A549 (cell line): ENCODE data around the gene ZP1.

Experiments used
- CTCF ChIP-seq: fragments of >200 bp; sonication (Bioruptor Twin); formaldehyde crosslinking; IDR thresholded peaks from 3 replicates; pipeline ENCODE4 v1.5.1; 2016
- HES2 ChIP-seq: fragments of >200 bp; sonication (Bioruptor Twin); formaldehyde crosslinking; IDR thresholded peaks from 2 replicates; pipeline ENCODE4 v1.6.1; 2016
- KDM5A ChIP-seq: fragments of 200-600 bp; sonication (generic); IDR thresholded peaks from 2 replicates; pipeline ENCODE4 v1.6.1; 2016; ENCODE audit warnings: antibody characterized with exemption, mild to moderate bottlenecking
- NR3C1 ChIP-seq: fragments of >200 bp; sonication (Bioruptor Twin); formaldehyde crosslinking; IDR thresholded peaks from 3 replicates; pipeline ENCODE4 v1.6.1; 2017
- SMC3 ChIP-seq: fragments of >200 bp; sonication (Bioruptor Twin); formaldehyde crosslinking; IDR thresholded peaks from 3 replicates; pipeline ENCODE4 v1.6.1; 2018; ENCODE audit warnings: inconsistent platforms

- TF ChIP-seq SMC3 (no peak), CTCF (no peak), NR3C1 (no peak), KDM5A (no peak), HES2 (no peak)
Observed at GRCh38 chr11:60918939-60919265, 51.6 kb downstream of the ZP1 start.
